Cerebellar nuclear complex (tissue), 1 donor: ENCODE data around the gene ALDOA.

ENCODE experiments used
- DNase-seq, 2 experiments: peaks; one replicate each; lab custom pipeline; 2025; lab: John Stamatoyannopoulos, UW

Gene ALDOA

DNA sequence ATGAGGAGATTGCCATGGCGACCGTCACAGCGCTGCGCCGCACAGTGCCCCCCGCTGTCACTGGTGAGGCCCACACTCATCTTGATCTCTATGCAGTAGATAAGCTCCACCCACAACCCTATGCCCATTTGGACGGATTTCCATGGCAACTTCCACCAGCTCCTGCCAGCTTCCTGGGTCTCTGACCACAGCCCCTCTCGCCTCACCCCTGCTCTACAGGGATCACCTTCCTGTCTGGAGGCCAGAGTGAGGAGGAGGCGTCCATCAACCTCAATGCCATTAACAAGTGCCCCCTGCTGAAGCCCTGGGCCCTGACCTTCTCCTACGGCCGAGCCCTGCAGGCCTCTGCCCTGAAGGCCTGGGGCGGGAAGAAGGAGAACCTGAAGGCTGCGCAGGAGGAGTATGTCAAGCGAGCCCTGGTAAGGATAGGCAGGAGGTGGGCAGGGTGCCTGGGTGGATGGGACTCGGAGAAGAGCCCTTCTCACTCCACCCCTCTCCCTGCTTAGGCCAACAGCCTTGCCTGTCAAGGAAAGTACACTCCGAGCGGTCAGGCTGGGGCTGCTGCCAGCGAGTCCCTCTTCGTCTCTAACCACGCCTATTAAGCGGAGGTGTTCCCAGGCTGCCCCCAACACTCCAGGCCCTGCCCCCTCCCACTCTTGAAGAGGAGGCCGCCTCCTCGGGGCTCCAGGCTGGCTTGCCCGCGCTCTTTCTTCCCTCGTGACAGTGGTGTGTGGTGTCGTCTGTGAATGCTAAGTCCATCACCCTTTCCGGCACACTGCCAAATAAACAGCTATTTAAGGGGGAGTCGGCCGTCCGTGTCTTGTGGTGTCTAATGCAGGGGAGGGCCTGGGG, 4.3 kb downstream of the ALDOA start:
- no peak for DNase-seq

DNA sequence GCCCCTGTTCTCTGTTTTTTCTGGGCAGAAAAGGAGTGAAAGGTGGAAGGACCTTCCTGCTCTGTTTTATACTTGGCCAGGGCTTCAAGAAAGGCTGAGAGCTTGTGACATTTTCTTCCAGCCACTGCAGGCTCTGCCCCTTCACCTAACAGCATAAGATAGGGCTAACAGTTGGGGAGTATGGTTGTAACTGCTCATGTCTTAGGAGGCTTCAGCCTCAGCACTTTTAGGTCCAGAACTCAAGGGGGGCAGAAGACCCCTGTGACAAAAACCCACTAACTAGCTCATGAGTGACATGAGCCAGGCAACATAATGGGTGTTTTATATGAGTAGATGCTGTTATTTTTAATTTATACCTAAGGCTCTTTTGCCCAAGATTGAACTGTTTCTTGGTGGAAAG, 4.9 kb downstream of the ALDOA start:
- DNase-seq: no peak

DNA sequence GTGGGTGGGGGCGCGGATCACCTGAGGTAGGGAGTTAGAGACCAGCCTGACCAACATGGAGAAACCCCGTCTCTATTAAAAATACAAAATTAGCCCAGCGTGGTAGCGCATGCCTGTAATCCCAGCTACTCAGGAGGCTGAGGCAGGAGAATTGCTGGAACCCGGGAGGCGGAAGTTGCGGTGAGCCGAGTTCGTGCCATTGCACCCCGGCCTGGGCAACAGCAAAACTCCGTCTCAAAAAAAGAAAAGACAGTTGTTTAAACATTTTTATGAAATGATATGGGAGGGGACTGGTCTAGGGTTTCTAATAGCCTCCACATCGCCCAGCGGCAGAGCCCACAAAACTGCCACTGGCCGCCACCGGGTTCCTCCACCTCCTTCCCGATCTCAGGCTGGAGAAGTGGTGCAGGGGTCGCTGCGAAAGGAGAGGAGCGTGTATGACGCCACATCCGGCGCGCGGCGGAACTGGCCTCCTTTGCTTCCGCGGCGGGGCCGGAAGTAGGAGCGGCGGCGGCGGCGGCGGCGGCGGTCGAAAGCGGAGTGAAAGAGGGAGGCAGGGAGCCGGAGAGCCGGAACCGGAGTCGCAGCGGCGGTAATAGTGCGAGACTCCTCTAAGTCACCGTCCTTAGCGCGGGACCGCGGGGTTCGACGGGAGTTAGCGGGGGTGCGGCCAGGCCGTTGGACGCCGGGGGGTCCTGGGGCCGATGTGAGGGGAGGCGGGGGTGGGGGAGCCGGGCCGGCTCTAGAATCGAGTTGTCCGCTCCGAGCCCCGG, 10.1 kb downstream of the ALDOA start, which contains the start of gene PPP4C:
TSS of gene PPP4C (plus strand) at position 492 of the 773 bp plus-strand sequence. CDS start 384 bp downstream, outside the sequence.
- DNase-seq: peak in 1 of 2 experiments; percentile 47

DNA sequence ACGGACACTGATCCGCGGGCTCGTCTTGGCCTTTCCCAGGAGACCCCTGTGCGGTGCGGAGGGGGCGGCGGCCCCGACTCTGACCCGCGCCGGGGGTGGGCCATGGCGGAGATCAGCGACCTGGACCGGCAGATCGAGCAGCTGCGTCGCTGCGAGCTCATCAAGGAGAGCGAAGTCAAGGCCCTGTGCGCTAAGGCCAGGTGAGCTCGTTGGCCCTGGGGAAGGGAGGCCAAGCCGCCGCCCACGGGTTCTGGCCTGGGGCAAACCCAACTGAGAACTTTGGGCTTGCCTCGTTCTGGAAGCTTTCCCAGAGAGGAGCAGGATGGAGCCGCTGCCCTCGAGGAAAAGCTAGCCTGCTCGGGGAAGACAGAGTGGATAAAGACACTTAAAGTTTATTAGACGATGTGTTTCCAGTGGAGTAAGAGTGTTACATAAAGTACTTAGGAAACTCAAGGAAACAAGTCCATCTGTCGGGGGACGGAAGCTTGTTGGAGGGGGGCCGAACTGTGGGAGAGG, 10.8 kb downstream of the ALDOA start:
- no peak for DNase-seq

DNA sequence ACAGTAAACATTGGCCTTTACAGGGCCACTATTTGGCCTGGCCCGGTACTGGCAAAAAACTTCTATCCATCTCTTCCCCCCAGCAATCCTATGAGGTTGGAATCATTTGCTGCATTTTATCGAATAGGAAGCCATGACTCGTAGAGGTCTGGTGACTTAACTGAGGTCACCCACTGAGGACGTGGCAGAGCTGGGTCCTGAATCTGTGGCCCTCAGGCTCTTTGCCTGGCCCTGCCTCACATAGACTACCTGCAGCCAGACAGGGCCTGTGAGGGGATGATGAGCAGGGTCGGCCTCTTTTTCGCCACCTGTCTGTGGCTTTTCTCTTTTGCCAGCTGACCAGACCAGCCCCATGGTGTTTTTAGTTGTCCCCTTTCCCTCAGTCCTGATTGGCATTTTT, 12.1 kb downstream of the ALDOA start:
- DNase-seq: no peak

DNA sequence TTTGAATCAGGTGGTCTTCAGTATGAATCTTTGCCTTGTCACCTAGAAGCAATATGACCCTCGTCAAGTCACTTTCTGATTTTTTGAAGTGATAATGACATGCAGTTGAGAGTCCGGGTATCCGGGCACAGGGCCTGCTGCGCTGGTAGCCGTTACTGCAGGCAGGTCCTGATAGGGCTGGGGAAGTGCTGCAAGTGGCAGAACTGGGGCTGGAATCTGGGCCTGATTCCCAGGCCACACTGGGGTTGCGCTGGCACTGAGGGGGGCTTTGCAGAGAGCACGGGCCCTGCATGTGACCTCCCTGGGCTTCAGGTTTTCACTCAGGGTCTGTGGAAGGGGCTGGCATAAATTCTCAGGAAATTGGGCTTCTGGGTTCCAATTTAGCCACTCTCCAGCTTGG, 13.2 kb downstream of the ALDOA start:
- no peak for DNase-seq

DNA sequence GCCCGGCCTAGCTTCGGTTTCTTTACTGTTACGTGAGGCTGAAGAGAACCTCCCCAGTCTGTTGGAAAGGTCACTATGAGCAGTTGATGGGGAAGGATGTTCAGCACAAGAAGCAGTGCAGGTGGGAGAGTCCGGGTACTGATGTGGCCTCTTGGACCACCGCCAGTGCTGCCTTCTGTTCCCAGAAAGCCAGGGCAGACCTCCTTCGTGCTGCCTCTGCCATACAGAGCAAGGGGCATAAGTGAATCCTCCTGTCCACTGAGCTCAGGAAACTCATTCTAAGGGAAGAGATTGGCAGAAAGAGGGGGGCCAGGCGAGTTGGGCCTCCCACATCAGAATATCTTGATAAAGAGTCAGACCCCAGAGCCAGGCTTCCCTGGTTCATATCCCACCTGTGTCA, 13.9 kb downstream of the ALDOA start:
- no peak for DNase-seq

DNA sequence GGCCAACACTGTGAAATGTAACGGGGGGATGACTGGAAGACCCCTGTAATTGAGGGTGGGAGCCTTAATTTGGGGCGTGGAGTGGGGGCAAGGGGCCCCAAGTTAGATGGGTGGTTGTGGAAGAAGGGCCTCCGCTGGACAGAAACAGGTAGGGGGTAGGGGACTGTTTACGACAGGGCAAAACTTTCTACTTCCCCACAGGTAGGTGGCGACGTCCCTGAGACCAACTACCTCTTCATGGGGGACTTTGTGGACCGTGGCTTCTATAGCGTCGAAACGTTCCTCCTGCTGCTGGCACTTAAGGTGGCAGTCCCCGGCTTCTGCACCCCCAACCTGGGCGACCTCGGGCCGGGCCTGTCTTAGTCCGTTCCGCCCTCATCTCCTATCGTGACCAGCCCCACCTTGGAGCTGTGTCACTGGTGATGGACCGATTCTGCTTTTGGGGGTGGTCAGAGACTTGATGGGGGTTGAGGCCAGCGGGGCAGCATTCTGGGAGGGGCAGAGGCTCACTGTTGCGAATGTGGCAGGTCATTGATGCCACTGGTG, 17.1 kb downstream of the ALDOA start:
- no peak for DNase-seq

DNA sequence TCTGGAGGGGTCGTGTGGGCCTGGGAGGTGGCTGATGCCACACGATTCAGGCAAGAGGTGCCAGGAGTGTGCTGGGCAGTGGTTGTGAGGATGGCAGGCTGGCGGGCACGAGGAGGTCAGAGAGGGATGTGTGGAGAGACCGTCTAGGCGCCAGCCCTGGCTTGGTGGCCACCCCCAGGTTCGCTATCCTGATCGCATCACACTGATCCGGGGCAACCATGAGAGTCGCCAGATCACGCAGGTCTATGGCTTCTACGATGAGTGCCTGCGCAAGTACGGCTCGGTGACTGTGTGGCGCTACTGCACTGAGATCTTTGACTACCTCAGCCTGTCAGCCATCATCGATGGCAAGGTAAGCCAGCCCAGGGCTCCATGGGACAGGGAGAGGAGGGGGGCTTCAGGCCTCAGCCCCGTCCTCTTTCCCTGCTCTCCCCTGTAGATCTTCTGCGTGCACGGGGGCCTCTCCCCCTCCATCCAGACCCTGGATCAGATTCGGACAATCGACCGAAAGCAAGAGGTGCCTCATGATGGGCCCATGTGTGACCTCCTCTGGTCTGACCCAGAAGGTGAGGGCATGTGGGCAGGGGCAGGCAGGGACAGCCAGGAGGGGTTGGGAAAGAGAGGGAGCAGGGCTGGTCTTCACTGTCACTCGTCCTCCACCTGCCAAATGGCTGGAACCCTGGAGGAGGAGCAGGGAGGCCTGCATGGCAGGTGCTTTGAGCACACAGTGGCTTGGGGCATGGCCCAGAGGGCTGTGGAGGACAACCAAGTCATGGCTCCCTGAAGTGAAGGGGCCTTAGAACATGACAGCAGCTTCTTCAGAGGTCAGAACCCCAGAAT, 17.9 kb downstream of the ALDOA start:
- DNase-seq: no peak

DNA sequence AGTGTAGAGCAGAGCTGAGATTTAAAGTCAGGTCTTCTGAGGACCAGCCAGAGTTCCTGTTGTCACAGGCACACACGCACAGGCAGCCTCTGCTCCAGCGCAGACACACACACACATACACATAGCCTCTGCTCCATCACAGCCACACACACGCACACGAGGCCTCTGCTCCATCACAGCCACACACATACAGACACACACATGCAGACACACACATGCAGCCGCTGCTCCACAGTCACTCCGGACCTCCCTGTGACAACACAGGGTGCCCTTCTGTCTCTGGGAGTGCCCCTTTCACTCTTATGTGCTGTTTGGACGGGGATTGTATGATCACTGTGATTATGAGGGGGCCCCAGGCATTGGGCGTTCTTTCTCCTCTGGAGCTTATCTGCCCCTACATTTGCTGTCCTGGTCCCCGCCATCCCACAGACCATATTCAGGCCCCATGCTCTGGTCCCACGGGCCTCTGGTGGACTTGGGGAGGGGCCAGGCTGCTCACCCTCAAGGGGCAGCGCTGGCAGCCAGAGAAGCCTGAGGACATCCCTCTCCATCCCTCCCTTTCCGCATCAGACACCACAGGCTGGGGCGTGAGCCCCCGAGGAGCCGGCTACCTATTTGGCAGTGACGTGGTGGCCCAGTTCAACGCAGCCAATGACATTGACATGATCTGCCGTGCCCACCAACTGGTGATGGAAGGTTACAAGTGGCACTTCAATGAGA, 18.7 kb downstream of the ALDOA start:
- no peak for DNase-seq

DNA sequence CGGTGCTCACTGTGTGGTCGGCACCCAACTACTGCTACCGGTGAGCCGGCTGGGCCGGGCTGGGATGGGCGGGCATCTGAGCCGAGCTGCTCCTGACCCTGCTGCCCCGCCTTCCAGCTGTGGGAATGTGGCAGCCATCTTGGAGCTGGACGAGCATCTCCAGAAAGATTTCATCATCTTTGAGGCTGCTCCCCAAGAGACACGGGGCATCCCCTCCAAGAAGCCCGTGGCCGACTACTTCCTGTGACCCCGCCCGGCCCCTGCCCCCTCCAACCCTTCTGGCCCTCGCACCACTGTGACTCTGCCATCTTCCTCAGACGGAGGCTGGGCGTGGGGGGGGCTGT, 19.2 kb downstream of the ALDOA start:
- DNase-seq: no peak

DNA sequence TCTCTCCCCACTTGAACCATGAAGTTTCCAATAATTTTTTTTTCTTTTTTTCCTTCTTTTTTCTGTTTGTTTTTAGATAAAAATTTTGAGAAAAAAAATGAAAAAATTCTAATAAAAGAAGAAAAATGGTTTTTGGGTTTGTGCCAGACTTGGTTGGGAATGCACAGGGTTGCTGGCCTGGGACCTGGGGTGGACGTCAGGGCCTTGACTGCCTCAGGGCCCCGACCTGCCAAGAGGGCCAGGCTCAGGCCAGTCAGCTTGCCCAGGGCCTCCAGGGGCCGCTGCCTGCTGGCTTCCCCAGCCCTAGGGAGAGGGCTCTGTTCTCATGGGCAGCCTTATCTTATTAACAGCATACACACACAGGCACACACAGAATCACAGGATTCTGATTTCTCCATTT, 19.7 kb downstream of the ALDOA start:
- no peak for DNase-seq

DNA sequence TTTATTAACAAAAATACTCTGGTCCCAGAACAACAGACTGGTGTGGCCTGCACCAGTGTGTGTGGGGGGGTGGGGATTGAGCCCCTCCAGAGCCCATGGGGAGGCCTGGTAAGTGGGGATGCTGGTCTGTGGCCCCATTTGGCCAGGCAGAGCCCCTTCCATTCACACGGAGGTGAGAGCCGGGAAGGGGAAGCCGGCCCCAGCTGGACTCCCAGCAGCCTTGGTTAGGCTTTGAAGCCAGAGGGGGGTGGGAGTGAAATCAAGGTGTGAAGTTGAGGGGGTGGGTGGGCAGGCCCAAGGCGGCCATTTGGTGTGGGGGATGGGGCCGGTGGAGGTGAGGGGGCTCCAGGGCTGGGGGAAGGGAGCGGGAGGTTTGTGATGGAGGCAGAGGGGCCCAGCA, 20.3 kb downstream of the ALDOA start:
- DNase-seq: no peak

DNA sequence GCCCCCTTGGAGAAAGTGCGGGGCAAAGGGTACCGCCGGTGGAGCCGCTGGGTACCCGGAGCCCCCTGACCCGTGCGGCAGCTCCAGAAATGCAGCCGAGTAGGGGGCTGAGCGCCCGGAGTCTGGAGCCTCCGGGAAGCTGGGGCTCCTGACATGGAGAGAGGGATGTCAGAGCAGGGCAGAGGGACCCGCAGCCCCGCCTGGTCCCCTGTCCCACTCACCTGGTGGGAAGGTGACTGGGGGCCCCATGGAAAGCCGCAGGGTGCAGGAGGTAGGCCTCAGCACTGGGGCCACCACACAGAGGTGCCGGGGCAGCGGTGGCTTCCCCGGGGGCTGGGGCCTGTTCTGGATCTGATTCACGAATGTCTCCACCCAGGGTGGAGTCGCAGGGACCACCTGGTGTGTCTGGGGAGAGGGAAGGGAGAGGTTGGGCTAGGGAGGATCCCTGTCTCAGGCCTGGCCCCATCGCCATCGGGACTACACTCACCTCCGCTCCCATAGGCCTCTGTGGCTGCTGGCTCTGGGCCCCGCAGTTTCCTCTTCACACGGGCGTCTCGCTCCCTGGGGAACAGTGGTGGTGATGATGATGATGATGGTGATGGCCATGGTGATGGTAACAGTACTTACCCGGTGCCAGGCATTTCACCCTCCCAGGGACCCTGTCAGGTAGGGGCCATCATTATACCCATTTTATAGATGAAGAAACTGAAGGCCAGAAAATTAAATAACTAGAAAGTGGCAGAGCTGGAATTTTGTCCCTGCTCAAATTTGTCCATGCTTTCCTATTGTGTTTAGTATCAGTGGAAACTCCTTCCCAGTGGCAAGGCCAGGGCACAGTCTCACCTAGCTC, 21.0 kb downstream of the ALDOA start:
- DNase-seq: no peak

DNA sequence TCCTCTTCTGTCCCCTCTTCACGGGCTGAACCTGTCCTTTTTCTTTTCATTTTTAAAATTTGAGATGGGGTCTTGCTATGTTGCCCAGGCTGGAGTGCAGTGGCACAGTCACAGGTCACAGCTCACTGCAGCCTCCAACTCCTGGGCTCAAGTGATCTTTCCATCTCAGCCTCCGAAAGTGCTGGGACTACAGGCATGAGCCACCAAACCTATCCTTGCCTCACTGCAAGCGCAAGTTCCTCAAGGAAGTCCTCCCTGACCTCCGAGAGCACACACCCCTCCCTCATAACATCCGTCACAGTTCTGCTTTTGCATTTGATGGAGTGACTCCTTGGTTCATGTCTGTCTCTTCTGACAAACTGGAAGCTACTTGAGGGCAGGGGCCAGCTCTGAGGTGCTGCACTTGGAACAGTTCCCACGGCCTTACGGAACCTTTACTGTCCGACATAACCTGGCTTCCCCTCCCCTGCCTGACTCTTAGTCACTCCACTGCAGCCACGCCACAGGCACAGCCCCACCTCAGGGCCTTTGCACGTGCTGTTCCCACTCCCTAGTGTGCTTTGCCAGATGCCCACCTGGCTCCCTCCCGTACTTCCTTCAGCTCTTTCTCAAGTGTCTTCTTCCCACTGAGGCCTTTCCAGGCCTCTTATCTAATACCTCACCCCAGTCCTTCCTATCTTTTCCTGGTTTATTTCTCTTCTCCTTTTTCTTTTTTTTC, 21.8 kb downstream of the ALDOA start:
- no peak for DNase-seq

DNA sequence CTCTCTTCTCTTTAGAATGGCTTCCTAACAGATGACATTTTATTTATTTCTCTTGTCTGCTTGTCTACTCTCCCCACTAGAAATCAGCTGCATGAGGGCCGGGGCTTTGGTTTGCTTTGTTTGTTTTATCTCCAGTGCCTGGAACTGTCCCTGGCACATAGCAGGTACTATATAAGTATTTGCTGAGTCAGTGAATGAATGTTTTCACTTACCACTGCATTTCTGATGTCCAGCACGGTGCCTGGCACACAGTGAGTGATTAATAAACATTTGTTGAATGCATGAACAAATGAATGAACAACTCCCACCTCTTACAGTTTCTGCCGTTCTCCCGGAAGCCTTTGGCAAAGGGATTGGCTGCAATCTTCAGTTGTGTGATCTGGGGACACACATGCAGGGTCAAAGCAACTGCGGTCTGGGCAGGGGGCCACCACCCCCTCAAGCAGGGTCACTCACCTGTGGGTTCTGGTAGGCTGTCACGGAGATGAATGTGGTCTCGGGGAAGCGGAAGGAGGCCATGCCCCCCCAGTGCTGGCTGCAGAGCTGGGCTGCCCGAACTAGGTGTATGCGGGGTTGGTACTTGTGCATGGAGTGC, 22.8 kb downstream of the ALDOA start:
- no peak for DNase-seq

DNA sequence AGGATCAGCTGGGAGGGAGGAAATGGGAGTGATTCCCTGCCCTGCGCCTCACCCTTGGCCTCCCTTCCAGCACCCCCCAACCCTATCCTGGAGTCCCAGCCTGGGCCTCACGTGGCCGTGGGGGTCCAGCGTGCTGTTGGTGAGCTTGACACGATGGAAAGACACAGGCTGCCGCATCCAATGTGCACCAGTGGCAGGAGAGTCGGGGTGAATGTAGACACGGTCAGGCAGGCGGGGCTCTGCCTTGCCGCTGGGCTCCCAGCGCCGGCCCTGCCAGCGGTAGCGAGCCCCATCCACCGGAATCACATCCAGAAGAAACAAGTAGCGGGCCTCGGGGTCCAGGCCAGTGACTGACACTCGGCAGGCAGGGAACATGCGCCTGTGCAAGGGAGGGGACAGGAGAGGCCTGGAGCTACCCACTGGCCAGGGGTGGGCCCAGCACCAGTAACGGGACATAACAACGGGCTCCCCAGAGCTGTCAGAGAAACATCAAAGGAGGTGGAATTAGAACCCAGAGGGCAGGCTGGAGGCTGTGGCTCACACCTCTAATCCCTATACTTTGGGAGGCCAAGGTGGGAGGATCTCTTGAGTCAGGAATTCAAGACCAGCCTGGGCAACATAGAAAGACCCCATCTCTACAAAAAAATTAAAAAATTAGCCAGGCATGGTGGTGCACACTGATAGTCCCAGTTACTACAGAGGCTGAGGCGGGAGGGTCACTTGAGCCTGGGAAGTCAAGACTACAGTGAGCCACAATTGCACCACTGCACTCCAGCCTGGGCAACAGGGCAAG, 23.5 kb downstream of the ALDOA start:
- DNase-seq: no peak

DNA sequence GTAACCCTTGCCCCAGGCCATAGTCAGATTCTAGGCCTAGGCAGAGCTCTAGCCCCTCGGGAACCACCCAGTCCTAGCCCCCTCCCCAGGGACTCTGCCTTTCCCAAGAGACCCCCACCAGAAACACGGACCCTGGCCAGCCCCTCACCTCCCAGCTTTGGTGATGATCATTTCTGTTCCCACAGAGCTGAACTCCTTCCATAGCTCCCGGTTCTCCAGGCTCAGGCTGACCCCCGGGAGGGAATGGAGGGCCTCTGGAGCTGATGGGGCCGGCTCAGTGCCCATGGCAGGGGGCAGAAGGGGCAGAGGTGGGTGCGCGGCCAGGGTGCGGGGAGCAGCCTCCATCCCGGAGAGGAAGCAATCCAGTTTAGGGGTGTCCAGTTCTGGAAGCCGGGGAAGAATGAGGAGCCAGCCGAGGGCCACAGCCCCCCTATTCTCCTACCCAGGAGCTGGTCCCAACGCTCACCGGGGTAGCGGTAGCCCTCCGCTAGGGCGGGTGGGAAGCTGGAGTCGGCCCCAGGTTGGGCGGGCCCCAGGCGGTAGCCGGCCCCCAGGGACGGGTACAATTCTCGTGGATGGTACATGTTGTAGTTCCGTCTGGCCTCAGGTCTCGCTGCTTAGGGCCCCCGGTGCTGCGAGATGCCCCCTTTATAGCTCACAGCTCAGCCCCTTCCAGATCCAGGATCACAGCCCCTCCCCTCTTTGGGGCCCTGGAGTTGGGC, 25.2 kb downstream of the ALDOA start:
- no peak for DNase-seq
